ENCODE measurements around the gene C14orf119. TPM values are rescaled to one million over a fixed set of nuclear protein-coding genes. Genes with fewer than 3 reads are reported as not detected.

Gene C14orf119
- total and polyA plus RNA-seq, 12 donors: 23.9 to 206 (median 51.8) TPM

DNA sequence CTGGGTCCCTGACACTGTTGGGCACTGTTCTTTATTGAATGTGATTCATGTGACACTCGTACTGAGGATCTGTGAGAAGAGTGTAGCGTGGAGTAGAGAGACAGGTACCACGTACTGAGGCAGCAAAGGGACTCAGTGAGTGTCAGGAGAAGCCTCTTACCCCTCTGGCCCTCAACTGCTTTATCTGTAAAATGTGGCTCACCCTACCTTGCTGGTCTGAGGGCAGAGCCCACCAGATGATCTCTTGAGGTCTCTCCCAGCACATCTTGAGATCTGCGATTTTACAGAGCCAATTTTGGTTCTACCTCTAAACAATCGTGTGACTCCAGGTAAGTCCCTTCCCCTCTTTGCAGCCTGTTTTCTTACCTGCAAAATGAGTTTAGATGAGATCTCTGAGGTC lies 20.6 kb downstream of the C14orf119 start:
- H3K9me3 ChIP-seq (replicated peaks in 1 of 3): no peaks in the 10 kb centered on the region
- no peaks in the 10 kb centered on the region for H3K36me3 ChIP-seq (replicated peaks in 1 of 2)
- TF ChIP-seq CTCF (IDR thresholded peaks at IDR 0.05): no peak
- TF ChIP-seq POLR2A (IDR thresholded peaks at IDR 0.05): no peak
- intact Hi-C loops (cut with DNase I): no loop called here
- no peaks in the 10 kb centered on the region for H3K27me3 ChIP-seq
- peaks cover 0 to 8% of the 10 kb centered on the region in 2 donors for H3K4me1 ChIP-seq (replicated peaks in 1 of 2)
- DNase-seq: no peak
- no peak overlapping the region for H3K4me3 ChIP-seq
- H3K27ac ChIP-seq: no peak overlapping the region
- whole genome bisulfite sequencing, 4 donors: 75 to 85% (median 79%) methylated on average over 5 of the region's 5 CpGs

- H3K9me3 ChIP-seq (replicated peaks in 1 of 3): no peaks in the 10 kb centered on the region
- H3K4me3 ChIP-seq: no peak overlapping the region
- H3K27ac ChIP-seq: no peak overlapping the region
- intact Hi-C loops (cut with DNase I): no loop called here
- no peak for TF ChIP-seq CTCF (IDR thresholded peaks at IDR 0.05)
- no peak for TF ChIP-seq POLR2A (IDR thresholded peaks at IDR 0.05)
- 60 to 75% (median 73%) methylated on average over 28 to 32 of the region's 32 CpGs for WGBS, 4 donors
- H3K4me1 ChIP-seq (replicated peaks in 1 of 2): peaks cover 0 to 20% of the 10 kb centered on the region in 2 donors
- no peaks in the 10 kb centered on the region for H3K36me3 ChIP-seq (replicated peaks in 1 of 2)
- DNase-seq: no peak
- no peaks in the 10 kb centered on the region for H3K27me3 ChIP-seq
Measured at GRCh38 chr14:23117371-23118020, 22.2 kb downstream of the C14orf119 start.

DNA sequence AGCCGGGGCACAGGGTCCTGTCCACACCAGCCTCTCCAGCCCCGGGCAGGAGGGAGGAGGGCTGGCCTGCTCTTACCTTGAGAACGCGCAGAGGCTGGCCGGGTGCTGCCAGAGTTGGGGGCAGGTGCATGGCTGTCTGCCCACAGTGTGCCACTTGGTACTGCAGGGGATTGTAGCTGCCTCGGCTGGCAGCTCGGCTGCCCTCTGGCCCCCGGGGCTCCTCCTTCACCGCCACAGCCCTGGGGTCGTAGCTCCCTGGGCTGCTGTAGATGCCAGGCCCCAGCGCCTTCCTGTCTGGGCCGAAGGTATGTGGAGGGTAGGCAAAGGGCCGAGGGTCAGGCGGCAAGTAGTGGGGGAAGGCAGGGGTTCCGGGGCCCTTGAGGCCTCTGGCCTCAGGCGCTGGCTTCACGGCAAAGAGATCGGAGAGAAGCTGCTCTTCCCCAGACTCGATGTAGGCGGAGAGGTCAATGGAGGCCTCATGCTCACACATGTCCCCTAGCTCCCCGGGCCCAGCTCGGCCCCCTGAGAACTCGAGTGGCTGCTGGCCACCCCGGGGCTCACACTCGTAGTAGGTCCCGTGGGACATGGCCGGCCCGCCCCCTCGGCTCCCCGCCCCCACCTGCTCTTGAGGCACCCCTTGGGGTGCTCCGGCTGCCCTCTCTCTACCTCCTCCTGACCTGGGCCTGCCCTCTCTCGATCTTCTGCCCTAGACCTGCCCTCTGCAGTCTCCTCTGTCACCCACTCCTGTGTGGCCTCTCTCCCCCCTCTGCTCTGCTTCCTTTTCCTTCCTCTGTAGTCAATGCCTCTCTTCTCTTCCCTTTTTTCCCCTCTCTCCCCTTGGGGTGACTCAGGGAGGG lies 23.4 kb downstream of the C14orf119 start, which contains the start of gene CEBPE:
TSS of gene CEBPE (minus strand) at position 750 of the 857 bp plus-strand sequence. CDS start at position 586, 164 bp downstream.
- H3K4me3 ChIP-seq: no peak within 1 kb of the TSS
- TF ChIP-seq CTCF (IDR thresholded peaks at IDR 0.05): no peak
- no peak for TF ChIP-seq POLR2A (IDR thresholded peaks at IDR 0.05)
- H3K27me3 ChIP-seq: no peaks in the 10 kb centered on the region
- H3K4me1 ChIP-seq (replicated peaks in 1 of 2): peaks cover 0 to 23% of the 10 kb centered on the region in 2 donors
- no peaks in the 10 kb centered on the region for H3K9me3 ChIP-seq (replicated peaks in 1 of 3)
- H3K27ac ChIP-seq: peak within 1 kb of the TSS in 1 of 5 donors; percentile 32
- intact Hi-C loops (cut with DNase I): no loop called here
- DNase-seq: no peak
- 57 to 77% (median 72%) methylated on average over 8 to 32 of the region's 32 CpGs for WGBS, 4 donors
- no peaks in the 10 kb centered on the region for H3K36me3 ChIP-seq (replicated peaks in 1 of 2)

Data from adrenal gland (tissue), 12 donors.